ENCODE results near the gene BEX4.
"Not testable (repeated sequence)": the region's sequence is repeated elsewhere in the genome, so short reads cannot be mapped to it uniquely, and the experiment has no call there.

Gene BEX4, protein sequence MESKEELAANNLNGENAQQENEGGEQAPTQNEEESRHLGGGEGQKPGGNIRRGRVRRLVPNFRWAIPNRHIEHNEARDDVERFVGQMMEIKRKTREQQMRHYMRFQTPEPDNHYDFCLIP

GRCh38 chrX:103214870-103215424 is at the start of gene BEX4:
Gene BEX4 (plus strand): TSS chrX:103215108. CDS start chrX:103216154, 1,046 bp downstream.
- peak; percentile 89 for DNase-seq

DNA sequence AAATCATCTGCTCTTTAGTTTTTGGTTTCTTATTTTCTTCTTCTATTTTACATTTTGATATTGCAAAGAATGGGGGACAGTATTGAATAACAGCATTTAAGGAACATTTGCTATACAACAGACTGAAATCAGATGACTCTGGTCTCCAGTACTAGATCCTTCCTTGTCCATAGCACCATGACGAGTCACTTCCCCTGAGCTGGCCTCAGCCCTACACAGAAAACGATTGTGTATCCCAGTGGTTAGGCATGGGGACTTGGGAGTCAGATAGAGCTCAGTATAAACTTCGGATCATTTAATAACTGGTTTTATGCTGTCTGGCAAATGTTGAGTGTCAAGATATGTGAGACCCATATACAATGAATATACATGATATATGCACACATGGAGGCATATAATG is 44.7 kb upstream of the BEX4 start:
- DNase-seq, result no peak

GRCh38 chrX:103171353-103171752 is 43.6 kb upstream of the BEX4 start:
- DNase-seq, result no peak

- DNase-seq, result not testable (repeated sequence)
Measured at GRCh38 chrX:103175256-103175655, 39.7 kb upstream of the BEX4 start.

- peak; percentile 60 for DNase-seq
Measured at GRCh38 chrX:103175944-103176753, 38.8 kb upstream of the BEX4 start.

DNA sequence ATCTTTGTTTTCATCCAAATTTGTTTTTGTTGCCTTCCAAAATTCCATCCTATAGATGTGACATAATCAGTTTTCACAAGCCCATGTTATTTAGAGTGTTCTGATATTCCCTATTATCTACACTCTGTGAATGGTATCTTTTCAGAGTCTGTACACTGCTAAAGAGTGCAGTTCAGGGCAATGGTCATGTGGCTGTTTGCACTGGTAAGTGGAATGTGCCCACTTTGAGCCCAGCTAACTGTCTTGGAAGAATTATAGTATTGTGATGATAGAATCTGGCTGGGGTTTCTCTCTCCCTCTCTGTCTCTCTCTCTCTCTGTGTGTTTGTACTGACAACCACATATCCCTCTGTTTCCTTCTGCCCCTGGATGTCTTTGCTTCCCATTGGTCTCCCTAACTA is 37.4 kb upstream of the BEX4 start:
- DNase-seq, result no peak

GRCh38 chrX:103183912-103184311 is 31.0 kb upstream of the BEX4 start:
- no peak for DNase-seq

DNA sequence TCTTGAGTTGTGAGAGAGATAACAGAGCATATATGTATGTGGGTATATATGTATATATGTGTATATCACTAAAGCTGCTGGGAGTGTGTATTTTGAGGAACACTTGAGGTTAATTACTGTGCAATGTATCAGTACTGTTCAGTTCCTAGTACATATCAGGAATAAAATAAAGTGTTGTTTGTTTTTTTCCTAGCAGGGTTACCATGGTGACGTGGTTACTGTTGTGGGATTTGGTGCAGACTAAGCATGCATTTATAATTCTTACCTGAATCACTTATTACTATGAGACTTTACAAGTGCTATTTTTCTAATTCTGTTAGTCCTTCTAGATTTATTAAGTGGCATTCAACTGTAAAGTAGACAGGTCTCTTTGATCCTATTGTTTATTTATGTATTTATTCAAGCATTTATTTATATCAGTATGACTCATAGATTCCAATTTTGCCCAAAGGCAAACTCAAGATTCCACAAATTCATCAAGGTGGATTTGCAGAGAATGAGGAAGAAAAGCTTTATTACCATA is 26.9 kb upstream of the BEX4 start:
- no peak for DNase-seq

DNA sequence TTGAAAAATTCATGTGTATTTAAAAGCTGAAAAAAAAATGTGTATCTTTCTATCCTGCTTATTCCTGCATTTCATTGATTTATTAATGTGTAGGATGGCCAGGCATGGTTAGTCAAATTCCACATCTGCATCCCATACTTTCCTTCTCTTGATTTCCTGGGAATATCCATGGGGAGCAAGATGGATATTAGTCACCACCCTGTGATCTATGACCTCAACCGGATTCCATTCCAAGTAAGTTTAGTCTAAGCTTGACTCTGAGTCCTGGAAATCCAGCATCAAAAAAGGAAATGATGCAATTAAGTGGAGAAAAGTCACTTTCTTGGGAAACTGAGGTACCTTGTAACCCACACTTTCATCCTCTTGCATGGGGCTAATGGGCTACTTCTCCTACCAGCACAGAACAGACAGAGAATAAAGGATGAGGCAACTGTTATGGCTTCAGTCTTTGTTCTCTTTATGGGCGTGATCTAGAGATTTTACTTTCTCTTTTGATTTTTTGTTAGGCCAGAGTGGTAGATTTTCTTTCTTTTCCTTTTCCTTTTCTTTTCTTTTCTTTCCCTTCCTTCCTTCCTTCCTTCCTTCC is 17.1 kb upstream of the BEX4 start:
- no peak for DNase-seq

GRCh38 chrX:103198668-103199067 is 16.2 kb upstream of the BEX4 start:
- not testable (repeated sequence) for DNase-seq

GRCh38 chrX:103201041-103201440 is 13.9 kb upstream of the BEX4 start:
- no peak for DNase-seq

GRCh38 chrX:103210056-103210455 is 4.9 kb upstream of the BEX4 start:
- DNase-seq, result no peak

GRCh38 chrX:103211012-103211715 is 3.7 kb upstream of the BEX4 start:
- peak; percentile 48 for DNase-seq

DNA sequence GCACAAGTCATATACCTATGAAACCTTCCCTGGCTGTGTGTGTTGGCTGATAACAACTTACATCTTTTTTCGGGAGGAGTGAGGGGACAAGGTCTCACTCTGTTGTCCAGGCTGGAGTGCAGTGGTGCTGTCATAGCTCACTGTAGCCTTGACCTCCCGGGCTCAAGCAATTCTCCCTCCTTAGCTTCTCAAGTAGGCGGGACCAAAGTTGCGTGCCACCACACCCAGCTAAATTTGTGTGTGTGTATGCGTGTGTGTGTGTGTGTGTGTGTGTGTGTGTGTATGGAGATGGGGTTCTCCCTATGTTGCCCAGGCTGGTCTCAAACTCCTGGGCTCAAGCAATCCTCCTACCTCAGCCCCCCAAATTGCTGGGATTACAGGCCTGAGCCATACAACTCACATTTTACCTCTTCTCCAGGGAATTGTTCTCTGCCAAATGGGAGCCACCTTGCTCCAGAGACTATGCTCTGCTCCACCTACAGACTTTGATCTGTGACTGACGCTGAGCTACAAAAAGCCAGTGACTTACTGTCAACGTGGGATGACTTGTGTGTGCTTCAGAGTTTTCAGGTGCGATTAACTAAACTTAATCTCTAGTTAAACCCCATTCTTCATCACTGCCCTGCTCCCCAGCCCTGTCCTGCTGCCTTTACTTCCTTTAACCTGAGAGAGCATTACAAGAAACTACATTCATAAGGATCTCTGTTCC is 2.0 kb upstream of the BEX4 start:
- DNase-seq, result no peak

- DNase-seq, result peak; percentile 39
Measured at GRCh38 chrX:103215425-103215991, 600 bp downstream of the BEX4 start.

DNA sequence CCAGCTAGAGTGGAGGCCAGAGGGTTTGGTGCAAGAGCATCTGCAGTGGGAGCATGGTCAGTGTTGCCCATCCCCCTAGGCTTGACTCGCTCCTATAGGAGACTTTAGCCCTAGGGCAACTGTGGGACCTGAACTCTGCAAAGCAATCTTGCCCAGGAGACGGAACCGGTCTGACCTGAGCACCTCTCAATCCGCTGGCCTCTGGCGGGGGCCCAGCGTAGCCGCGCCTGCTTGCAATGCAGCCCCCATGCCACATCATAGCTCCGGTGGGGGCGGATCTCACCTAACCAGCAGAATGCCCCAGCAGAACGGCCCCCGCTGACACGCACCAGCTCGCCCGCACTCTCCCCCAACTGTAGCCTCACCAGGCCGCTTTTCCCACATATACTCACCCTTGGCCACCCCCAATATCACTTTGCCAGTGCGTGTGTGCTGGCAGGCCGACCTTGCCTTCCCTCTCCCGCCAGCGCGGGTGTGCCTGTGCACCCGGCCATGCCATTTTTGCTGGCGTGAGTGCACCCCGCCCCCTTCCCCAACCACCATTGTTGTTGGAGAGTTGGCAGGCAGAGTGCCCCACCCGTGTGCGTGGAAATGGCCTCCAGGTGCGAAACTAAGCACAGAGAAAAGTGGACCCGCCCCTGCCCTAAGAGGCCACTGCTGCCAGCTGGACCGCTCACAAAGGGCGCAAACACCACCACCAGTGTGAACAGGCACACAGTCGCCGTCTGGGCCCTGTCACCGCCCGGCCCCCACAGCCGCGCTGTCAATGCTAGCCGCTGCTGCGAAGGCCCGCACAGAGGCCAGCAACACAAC is 5.8 kb downstream of the BEX4 start:
- DNase-seq, result no peak

DNA sequence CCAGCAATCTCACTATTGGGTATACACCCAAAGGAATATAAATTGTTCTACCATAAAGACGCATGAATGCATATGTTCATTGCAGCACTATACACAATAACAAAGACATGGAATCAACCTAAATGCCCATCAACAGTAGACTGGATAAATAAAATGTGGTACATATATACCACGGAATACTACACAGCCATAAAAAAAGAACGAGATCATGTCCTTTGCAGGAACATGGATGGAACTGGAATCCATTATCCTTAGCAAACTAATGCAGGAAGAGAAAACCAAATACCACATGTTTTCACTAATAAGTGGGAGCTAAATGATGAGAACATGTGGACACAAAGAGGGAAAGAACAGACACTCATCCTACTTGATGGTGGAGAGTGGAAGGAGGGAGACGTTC is 11.0 kb downstream of the BEX4 start:
- DNase-seq, result not testable (repeated sequence)

DNA sequence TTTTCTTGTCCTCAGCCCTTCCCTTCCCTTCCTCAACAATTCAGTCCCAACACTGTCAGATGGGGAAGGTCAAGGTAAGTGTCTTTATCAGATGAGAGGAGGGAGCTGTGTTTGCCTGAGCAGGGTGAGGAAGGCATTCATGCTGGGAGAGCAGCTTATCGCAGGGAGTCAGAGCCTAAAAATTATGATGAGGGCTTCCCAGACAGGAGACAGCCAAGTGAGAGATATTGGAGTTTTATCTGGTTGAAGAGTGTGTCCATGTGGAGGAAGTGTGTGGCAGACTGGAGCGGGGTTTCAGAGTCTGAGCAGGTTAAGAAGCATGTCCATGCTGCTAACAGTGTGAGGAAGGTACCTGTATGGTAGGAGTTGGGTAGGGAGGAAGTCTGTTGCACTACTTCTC is 18.4 kb downstream of the BEX4 start:
- DNase-seq, result no peak

DNA sequence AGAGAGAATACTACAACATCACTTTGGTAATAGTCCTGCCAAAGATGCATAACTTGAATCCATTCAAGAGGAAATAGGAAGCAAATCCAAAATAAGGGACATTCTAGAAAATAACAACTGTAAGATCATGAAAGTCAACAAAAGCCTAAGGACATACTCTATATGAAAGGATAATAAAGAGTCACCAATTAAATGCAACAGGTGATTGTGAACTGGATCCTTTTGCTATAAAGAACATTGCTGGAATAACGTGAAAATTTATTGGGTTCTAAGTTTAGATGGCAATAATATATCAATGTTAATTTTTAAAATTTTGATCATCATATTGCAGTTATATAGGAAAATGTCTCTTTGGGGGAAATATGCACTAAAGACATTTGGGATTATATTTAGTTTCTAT is 20.0 kb downstream of the BEX4 start:
- no peak for DNase-seq

- not testable (repeated sequence) for DNase-seq
Measured at GRCh38 chrX:103235608-103236007, 20.7 kb downstream of the BEX4 start.

DNA sequence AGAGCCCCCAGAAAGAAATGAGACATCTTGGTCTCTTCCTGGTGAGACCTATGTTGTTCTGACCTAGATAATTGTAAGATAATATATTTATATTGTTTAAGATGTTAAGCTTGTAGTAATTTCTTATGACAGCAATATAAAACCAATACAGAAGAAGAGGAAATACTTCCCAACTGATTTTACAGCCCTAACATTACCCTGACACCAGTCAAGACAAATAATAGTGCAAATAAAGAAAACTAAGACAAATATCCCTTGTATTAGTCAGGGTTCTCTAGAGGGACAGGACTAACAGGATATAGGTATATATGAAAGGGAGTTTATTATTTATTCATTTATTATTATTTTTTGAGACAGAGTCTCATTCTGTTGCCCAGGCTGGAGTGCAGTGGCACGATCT is 21.4 kb downstream of the BEX4 start:
- DNase-seq, result no peak
